IMR-90 (cell line): ENCODE measurements around the gene CCSER1.

Source experiments
- CTCF ChIP-seq: conservative IDR thresholded peaks from 2 replicates; pipeline ENCODE4 v1.5.1; 2012; ENCODE audit warnings: mild to moderate bottlenecking, low read depth, low read length, improper control_type of control experiment
- MAFK ChIP-seq: IDR thresholded peaks from 2 replicates; pipeline ENCODE4 v1.6.1; 2012; ENCODE audit warnings: low read depth, low read length, improper control_type of control experiment
- MAZ ChIP-seq: IDR thresholded peaks from 2 replicates; pipeline ENCODE4 v1.6.1; 2012; ENCODE audit warnings: low read depth, mild to moderate bottlenecking, low read length, improper control_type of control experiment, moderate library complexity, borderline replicate concordance
- NFE2L2 ChIP-seq: fragments of 150-350 bp; IDR thresholded peaks from 2 replicates; pipeline ENCODE4 v1.6.1; 2016; ENCODE audit warnings: low read depth, mild to moderate bottlenecking, low read length
- POLR2A ChIP-seq: IDR thresholded peaks from 2 replicates; pipeline ENCODE4 v1.6.1; 2012; ENCODE audit warnings: mild to moderate bottlenecking, low read depth, low read length
- RAD21 ChIP-seq: IDR thresholded peaks from 2 replicates; pipeline ENCODE4 v1.6.1; 2012; ENCODE audit warnings: low read length, improper control_type of control experiment
- RCOR1 ChIP-seq: IDR thresholded peaks from 2 replicates; pipeline ENCODE4 v1.6.1; 2012; ENCODE audit warnings: mild to moderate bottlenecking, low read length, improper control_type of control experiment; ENCODE audit not compliant: insufficient replicate concordance
- RFX5 ChIP-seq: IDR thresholded peaks from 2 replicates; pipeline ENCODE4 v1.8.0; 2012; ENCODE audit warnings: low read depth, mild to moderate bottlenecking, low read length, moderate library complexity
- SMC3 ChIP-seq: fragments of 150-350 bp; IDR thresholded peaks from 2 replicates; pipeline ENCODE4 v1.6.1; 2016; ENCODE audit warnings: low read depth, mild to moderate bottlenecking, antibody characterized with exemption, low read length, moderate library complexity
- USF2 ChIP-seq: fragments of 150-350 bp; IDR thresholded peaks from 2 replicates; pipeline ENCODE4 v1.6.1; 2017; ENCODE audit warnings: mild to moderate bottlenecking, antibody characterized with exemption, low read length, low read depth

- TF ChIP-seq POLR2A, result no peak
- TF ChIP-seq RAD21, result no peak
- TF ChIP-seq CTCF, result no peak
- no peak for TF ChIP-seq MAFK
- TF ChIP-seq MAZ, result no peak
- no peak for TF ChIP-seq RFX5
- TF ChIP-seq RCOR1, result no peak
- TF ChIP-seq USF2, result no peak
- TF ChIP-seq NFE2L2, result no peak
- no peak for TF ChIP-seq SMC3
Measured at GRCh38 chr4:90876296-90876695, 749.1 kb downstream of the CCSER1 start.
